Coronary artery (tissue), 2 donors: Measurements from ENCODE around the gene WDR45.

Experiments
- DNase-seq: peaks from one replicate; pipeline ENCODE4 v3.0.0-alpha.2; 2017; ENCODE audit warnings: low spot score
- H3K27ac ChIP-seq, 2 donors: fragments of 200-600 bp; sonication (generic); one replicate each; pipeline ENCODE4 v1.5.1; 2016 to 2019
- H3K4me3 ChIP-seq: fragments of 200-600 bp; sonication (generic); 2 replicates; pipeline ENCODE4 v1.5.1; 2016; ENCODE audit warnings: mild to moderate bottlenecking, moderate library complexity
- CTCF ChIP-seq: fragments of 200-600 bp; sonication (generic); IDR thresholded peaks from one replicate; pipeline ENCODE4 v1.5.1; 2019; ENCODE audit warnings: antibody characterized with exemption

Gene WDR45

GRCh38 chrX:49061916-49062315 is 17.8 kb downstream of the WDR45 start:
- TF ChIP-seq CTCF: no peak
- no peak overlapping the region for H3K27ac ChIP-seq
- no peak overlapping the region for H3K4me3 ChIP-seq
- DNase-seq: peak; percentile 50

GRCh38 chrX:49061490-49061889 is 18.2 kb downstream of the WDR45 start:
- no peak overlapping the region for H3K4me3 ChIP-seq
- no peak for TF ChIP-seq CTCF
- no peak for DNase-seq
- H3K27ac ChIP-seq: no peak overlapping the region

- Histone ChIP-seq H3K27ac (no peak overlapping the region), H3K4me3 (no peak overlapping the region)
- no peak for TF ChIP-seq CTCF
- DNase-seq: peak; percentile 63
These were observed 18.8 kb downstream of the WDR45 start for GRCh38 chrX:49060914-49061313.

DNA sequence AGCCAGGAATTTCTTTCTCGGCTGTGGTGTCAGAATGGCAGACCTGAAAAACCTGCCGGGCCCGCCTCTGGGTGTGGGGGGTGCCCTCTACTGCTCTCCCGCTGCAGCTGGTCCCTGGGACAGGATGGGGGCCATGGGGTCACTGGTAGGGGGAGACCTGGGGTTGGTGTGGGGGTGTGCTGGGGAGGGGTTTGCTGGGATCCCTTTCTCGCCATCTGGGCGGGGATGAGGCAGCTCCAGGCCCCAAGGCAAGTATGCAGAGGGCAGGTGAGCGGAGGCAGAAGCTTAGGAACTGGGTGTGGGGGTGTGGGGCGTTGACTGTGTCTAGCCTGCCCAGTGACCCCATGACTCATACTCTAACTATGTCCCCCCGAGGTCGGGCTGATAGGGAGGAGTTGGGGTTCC is 20.0 kb downstream of the WDR45 start:
- H3K27ac ChIP-seq: peak overlapping the region in 1 of 2 donors; percentile 28
- no peak overlapping the region for H3K4me3 ChIP-seq
- no peak for TF ChIP-seq CTCF
- DNase-seq: peak; percentile 69

GRCh38 chrX:49059201-49059600 is 20.5 kb downstream of the WDR45 start:
- Histone ChIP-seq H3K27ac (peak overlapping the region in 1 of 2 donors; percentile 28), H3K4me3 (no peak overlapping the region)
- no peak for TF ChIP-seq CTCF
- peak; percentile 55 for DNase-seq

- H3K27ac ChIP-seq: peak within 1 kb of the TSS in 1 of 2 donors; percentile 28
- no peak for DNase-seq
- TF ChIP-seq CTCF: no peak
- no peak within 1 kb of the TSS for H3K4me3 ChIP-seq
These were observed 20.9 kb downstream of the WDR45 start, which contains the start of gene CCDC120 for GRCh38 chrX:49058794-49059193. CCDC120 (plus strand) TSS chrX:49058999; CDS start chrX:49062042, 3,043 bp downstream.

GRCh38 chrX:49054073-49054762 is 25.5 kb downstream of the WDR45 start:
- Histone ChIP-seq H3K4me3 (peak overlapping the region; percentile 84), H3K27ac (peak overlapping the region; percentile 66 to 93)
- no peak for TF ChIP-seq CTCF
- no peak for DNase-seq
